HFFc6 (cell line): ENCODE measurements around the gene PCDHB7. TPM values are rescaled to one million over a fixed set of nuclear protein-coding genes. Genes with fewer than 3 reads are reported as not detected.
"Not testable (repeated sequence)": the region's sequence is repeated elsewhere in the genome, so short reads cannot be mapped to it uniquely, and the experiment has no call there.

Experiments used
- DNase-seq: peaks from one replicate; pipeline ENCODE4 v3.0.0-alpha.2; 2018
- H3K27ac Mint-ChIP-seq: 2 replicates; pipeline ENCODE4 v1.8.0; 2020; ENCODE audit warnings: mild to moderate bottlenecking, mixed read lengths
- H3K27me3 Mint-ChIP-seq: 2 replicates; pipeline ENCODE4 v1.8.0; 2021; ENCODE audit warnings: mild to moderate bottlenecking, moderate library complexity, mixed read lengths; ENCODE audit not compliant: insufficient read depth
- H3K36me3 Mint-ChIP-seq: 2 replicates; pipeline ENCODE4 v1.8.0; 2021; ENCODE audit warnings: low read depth, mixed read lengths
- H3K4me1 Mint-ChIP-seq: 2 replicates; pipeline ENCODE4 v1.8.0; 2020; ENCODE audit warnings: low read depth, mixed read lengths
- H3K4me3 Mint-ChIP-seq: 2 replicates; pipeline ENCODE4 v1.8.0; 2020; ENCODE audit warnings: mild to moderate bottlenecking, moderate library complexity, mixed read lengths
- H3K9me3 Mint-ChIP-seq: 2 replicates; pipeline ENCODE4 v1.8.0; 2020; ENCODE audit warnings: mild to moderate bottlenecking, mixed read lengths
- CTCF ChIP-seq: fragments of 200-600 bp; sonication (generic); IDR thresholded peaks from 2 replicates; pipeline ENCODE4 v1.5.0; 2021; ENCODE audit warnings: antibody characterized with exemption, mild to moderate bottlenecking
- total RNA-seq, 6 experiments: library from RNA; stranded (reverse); fragmentation: NEBNext Ultra II Directional; extraction: Animal tissue kit (Norgen Biotek cat#: 25700); gene quantifications; 2 replicates in 1 of 6; 3 replicates in 5 of 6; pipeline ENCODE4 v1.2.3, GENCODE V29; 2021

PCDHB7 gene
- total RNA-seq, 6 experiments from 2014 or later = 0.38 to 0.97 (median 0.46) TPM

GRCh38 chr5:141199359-141200235 lies 27.2 kb downstream of the PCDHB7 start, which contains the start of gene PCDHB11:
TSS of gene PCDHB11 (plus strand) at chr5:141199627. CDS start at chr5:141199775, 148 bp downstream.
- DNase-seq = no peak
- Mint-ChIP-seq H3K36me3 (peaks cover 14% of the 10 kb centered on the region), H3K27me3 (peaks cover 2% of the 10 kb centered on the region; the same call in 1 of the 2 replicates), H3K27ac (no peak within 1 kb of the TSS), H3K4me1 (no peaks in the 10 kb centered on the region), H3K4me3 (peak within 1 kb of the TSS; percentile 55), H3K9me3 (peaks cover 52% of the 10 kb centered on the region)
- TF ChIP-seq CTCF = peak; percentile 66

GRCh38 chr5:141201126-141201525 lies 28.7 kb downstream of the PCDHB7 start:
- H3K36me3 Mint-ChIP-seq = peaks cover 13% of the 10 kb centered on the region
- not testable (repeated sequence) for H3K27ac Mint-ChIP-seq, H3K27me3 Mint-ChIP-seq, H3K4me1 Mint-ChIP-seq, DNase-seq, H3K4me3 Mint-ChIP-seq
- H3K9me3 Mint-ChIP-seq = peaks cover 43% of the 10 kb centered on the region

- H3K9me3 Mint-ChIP-seq = peaks cover 38% of the 10 kb centered on the region
- H3K27ac Mint-ChIP-seq, H3K36me3 Mint-ChIP-seq, DNase-seq, H3K4me1 Mint-ChIP-seq, H3K4me3 Mint-ChIP-seq, H3K27me3 Mint-ChIP-seq: not testable (repeated sequence)
Observed at GRCh38 chr5:141201646-141202045, 29.2 kb downstream of the PCDHB7 start.

- H3K4me1 Mint-ChIP-seq = peaks cover 9% of the 10 kb centered on the region
- peaks cover 6% of the 10 kb centered on the region for H3K9me3 Mint-ChIP-seq
- H3K27me3 Mint-ChIP-seq = peaks cover 7% of the 10 kb centered on the region
- no peak within 1 kb of the TSS for H3K27ac Mint-ChIP-seq
- peaks cover 4% of the 10 kb centered on the region for H3K36me3 Mint-ChIP-seq
- DNase-seq = peak; percentile 24
- peak within 1 kb of the TSS; percentile 86 for H3K4me3 Mint-ChIP-seq
- peak; percentile 79 for TF ChIP-seq CTCF
Observed at GRCh38 chr5:141208478-141208877, 36.0 kb downstream of the PCDHB7 start, which contains the start of gene PCDHB12. TSS of gene PCDHB12 (plus strand) at chr5:141208719. CDS start at chr5:141208908, 189 bp downstream.

GRCh38 chr5:141210281-141210680 lies 37.8 kb downstream of the PCDHB7 start:
- H3K27ac Mint-ChIP-seq, H3K27me3 Mint-ChIP-seq, H3K4me3 Mint-ChIP-seq, H3K36me3 Mint-ChIP-seq, DNase-seq: not testable (repeated sequence)
- H3K4me1 Mint-ChIP-seq = peaks cover 18% of the 10 kb centered on the region
- peaks cover 13% of the 10 kb centered on the region for H3K9me3 Mint-ChIP-seq

- H3K4me3 Mint-ChIP-seq, DNase-seq, H3K27me3 Mint-ChIP-seq, H3K27ac Mint-ChIP-seq, H3K36me3 Mint-ChIP-seq: not testable (repeated sequence)
- H3K9me3 Mint-ChIP-seq = peaks cover 15% of the 10 kb centered on the region
- peaks cover 18% of the 10 kb centered on the region for H3K4me1 Mint-ChIP-seq
Observed at GRCh38 chr5:141210849-141211248, 38.4 kb downstream of the PCDHB7 start.

GRCh38 chr5:141213656-141214339 lies 41.4 kb downstream of the PCDHB7 start, which contains the start of gene PCDHB13:
TSS of gene PCDHB13 (plus strand) at chr5:141213919. CDS start at chr5:141214124, 205 bp downstream.
- peak; percentile 76 for TF ChIP-seq CTCF
- peak; percentile 60 for DNase-seq
- Mint-ChIP-seq H3K4me3 (peak within 1 kb of the TSS; percentile 78), H3K36me3 (peaks cover 19% of the 10 kb centered on the region), H3K9me3 (peaks cover 35% of the 10 kb centered on the region), H3K4me1 (peaks cover 14% of the 10 kb centered on the region)
- not testable (repeated sequence) for H3K27me3 Mint-ChIP-seq, H3K27ac Mint-ChIP-seq

GRCh38 chr5:141214583-141214982 lies 42.1 kb downstream of the PCDHB7 start:
- H3K4me3 Mint-ChIP-seq = peak overlapping the region; percentile 72
- peaks cover 38% of the 10 kb centered on the region for H3K9me3 Mint-ChIP-seq
- peaks cover 21% of the 10 kb centered on the region for H3K36me3 Mint-ChIP-seq
- H3K4me1 Mint-ChIP-seq, H3K27ac Mint-ChIP-seq, H3K27me3 Mint-ChIP-seq, DNase-seq: not testable (repeated sequence)

- DNase-seq, H3K4me3 Mint-ChIP-seq, H3K4me1 Mint-ChIP-seq, H3K27ac Mint-ChIP-seq, H3K27me3 Mint-ChIP-seq: not testable (repeated sequence)
- Mint-ChIP-seq H3K36me3 (peaks cover 16% of the 10 kb centered on the region), H3K9me3 (peaks cover 38% of the 10 kb centered on the region)
Observed at GRCh38 chr5:141215504-141215903, 43.1 kb downstream of the PCDHB7 start.

GRCh38 chr5:141216035-141216434 lies 43.6 kb downstream of the PCDHB7 start:
- peaks cover 38% of the 10 kb centered on the region for H3K9me3 Mint-ChIP-seq
- not testable (repeated sequence) for H3K27me3 Mint-ChIP-seq, H3K4me3 Mint-ChIP-seq, DNase-seq, H3K27ac Mint-ChIP-seq, H3K4me1 Mint-ChIP-seq
- H3K36me3 Mint-ChIP-seq = peaks cover 16% of the 10 kb centered on the region
